CD8-positive, alpha-beta memory T cell (primary cell): ENCODE measurements around the gene CEP68. TPM values are rescaled to one million over a fixed set of nuclear protein-coding genes. Genes with fewer than 3 reads are reported as not detected.

Source experiments
- CTCF ChIA-PET: fragments of 350-600 bp; sonication (Branson Sonifier 250); formaldehyde crosslinking; loops from one replicate; lab custom pipeline; 2021; ENCODE audit warnings: antibody characterized with exemption; lab: Charles Lee
- POLR2A ChIA-PET: fragments of 350-600 bp; sonication (Branson Sonifier 250); formaldehyde crosslinking; loops from one replicate; lab custom pipeline; 2021; ENCODE audit warnings: antibody characterized with exemption; lab: Charles Lee
- DNase-seq, 5 donors: peaks; one replicate each; pipeline versions ENCODE4 v3.0.0 to v3.0.0-alpha.2; 2020 to 2022; ENCODE audit warnings: mixed read lengths in 1 of 5
- H3K27ac ChIP-seq: one replicate; pipeline ENCODE4 v1.7.0; 2013; ENCODE audit warnings: low read depth, mild to moderate bottlenecking, low read length, moderate library complexity
- H3K27me3 ChIP-seq: 2 replicates; pipeline ENCODE4 v1.7.0; 2013; ENCODE audit warnings: low read length, mild to moderate bottlenecking; ENCODE audit not compliant: insufficient read depth, poor library complexity, severe bottlenecking
- H3K36me3 ChIP-seq: 2 replicates; pipeline ENCODE4 v1.7.0; 2013; ENCODE audit warnings: mild to moderate bottlenecking, low read length, moderate library complexity; ENCODE audit not compliant: insufficient read depth
- H3K4me1 ChIP-seq: 2 replicates; pipeline ENCODE4 v1.7.0; 2013; ENCODE audit warnings: mild to moderate bottlenecking, low read length, moderate library complexity; ENCODE audit not compliant: insufficient read depth
- H3K4me3 ChIP-seq: 2 replicates; pipeline ENCODE4 v1.7.0; 2013; ENCODE audit warnings: mild to moderate bottlenecking, low read length
- H3K9me3 ChIP-seq: 2 replicates; pipeline ENCODE4 v1.7.0; 2013; ENCODE audit warnings: mild to moderate bottlenecking, low read length
- H3K27ac Mint-ChIP-seq, 8 donors: one replicate each; pipeline ENCODE4 v1.8.0; 2020 to 2021; ENCODE audit warnings: mixed read lengths in 8 of 8, mild to moderate bottlenecking in 6 of 8, inconsistent platforms in 3 of 8, moderate library complexity in 3 of 8
- H3K27me3 Mint-ChIP-seq, 2 donors: one replicate each; pipeline ENCODE4 v1.8.0; 2020 to 2021; ENCODE audit warnings: mixed read lengths in 2 of 2, mild to moderate bottlenecking in 1 of 2, moderate library complexity in 1 of 2
- H3K36me3 Mint-ChIP-seq, 3 donors: one replicate each; pipeline ENCODE4 v1.8.0; 2020 to 2021; ENCODE audit warnings: mixed read lengths in 3 of 3, inconsistent platforms in 1 of 3, mild to moderate bottlenecking in 1 of 3
- H3K4me1 Mint-ChIP-seq, 3 donors: one replicate each; pipeline ENCODE4 v1.8.0; 2020 to 2021; ENCODE audit warnings: mixed read lengths in 3 of 3, inconsistent platforms in 1 of 3, mild to moderate bottlenecking in 1 of 3
- H3K4me3 Mint-ChIP-seq, 7 donors: one replicate each; pipeline ENCODE4 v1.8.0; 2020 to 2021; ENCODE audit warnings: mixed read lengths in 7 of 7, mild to moderate bottlenecking in 6 of 7, moderate library complexity in 4 of 7, inconsistent platforms in 2 of 7
- H3K9me3 Mint-ChIP-seq, 5 donors: one replicate each; pipeline ENCODE4 v1.8.0; 2020 to 2022; ENCODE audit warnings: mixed read lengths in 5 of 5, mild to moderate bottlenecking in 3 of 5, moderate library complexity in 2 of 5, inconsistent platforms in 1 of 5
- polyA plus RNA-seq: library from polyadenylated mRNA; unstranded; fragments of 300-500 nt; fragmentation: Illumina TruSeq; gene quantifications from one replicate; pipeline ENCODE4 v1.2.3, GENCODE V29; 2021
- total RNA-seq, 2 experiments: library from RNA; stranded (reverse); gene quantifications; one replicate each; pipeline ENCODE4 v1.2.3, GENCODE V29; 2021

CEP68 gene
- total and polyA plus RNA-seq, 3 experiments from 2014 or later, result 7.2 to 24.7 (median 7.4) TPM

DNA sequence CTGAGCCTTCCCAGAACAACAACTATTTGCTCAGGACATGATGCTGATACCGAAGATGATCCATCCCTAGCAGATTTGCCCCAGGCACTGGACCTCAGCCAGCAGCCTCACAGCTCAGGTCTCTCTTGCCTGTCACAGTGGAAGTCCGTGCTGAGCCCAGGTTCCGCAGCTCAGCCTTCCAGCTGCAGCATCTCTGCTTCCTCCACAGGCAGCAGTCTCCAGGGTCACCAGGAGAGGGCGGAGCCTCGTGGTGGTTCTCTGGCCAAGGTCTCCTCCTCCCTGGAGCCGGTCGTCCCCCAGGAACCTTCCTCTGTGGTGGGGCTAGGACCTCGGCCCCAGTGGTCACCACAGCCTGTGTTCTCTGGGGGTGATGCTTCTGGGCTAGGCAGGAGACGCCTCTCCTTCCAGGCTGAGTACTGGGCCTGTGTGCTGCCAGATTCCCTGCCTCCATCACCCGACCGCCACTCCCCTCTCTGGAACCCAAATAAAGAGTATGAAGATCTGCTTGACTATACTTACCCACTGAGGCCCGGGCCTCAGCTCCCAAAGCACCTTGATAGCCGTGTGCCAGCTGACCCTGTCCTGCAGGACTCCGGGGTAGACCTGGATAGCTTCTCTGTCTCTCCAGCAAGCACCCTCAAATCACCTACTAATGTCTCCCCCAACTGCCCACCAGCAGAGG is 15.4 kb downstream of the CEP68 start:
- peak overlapping the region in 1 of 7 donors; percentile 23 for H3K4me3 Mint-ChIP-seq
- Histone ChIP-seq H3K9me3 (no peaks in the 10 kb centered on the region), H3K36me3 (peaks cover 38% of the 10 kb centered on the region), H3K27ac (no peak overlapping the region), H3K4me1 (peaks cover 13% of the 10 kb centered on the region), H3K27me3 (no peaks in the 10 kb centered on the region), H3K4me3 (no peak overlapping the region)
- H3K36me3 Mint-ChIP-seq, result peaks cover 0 to 72% (median 2%) of the 10 kb centered on the region in 3 donors
- ChIA-PET CTCF (interaction anchor here (0.9 to 1.5 kb wide), 2 partner anchors 10 to 16 kb away, joined by 3 read pairs; partner anchors contain the start of gene CEP68), POLR2A (interaction anchor here (0.8 to 1.6 kb wide), 2 partner anchors 50 to 58 kb away, joined by 3 to 14 read pairs; partner anchors contain the start of gene RAB1A)
- H3K27me3 Mint-ChIP-seq, result no peaks in the 10 kb centered on the region
- no peaks in the 10 kb centered on the region for H3K9me3 Mint-ChIP-seq
- DNase-seq, result no peak
- H3K27ac Mint-ChIP-seq, result peak overlapping the region in 4 of 8 donors; percentile 8 to 81 (median 42)
- H3K4me1 Mint-ChIP-seq, result peaks cover 19 to 34% (median 20%) of the 10 kb centered on the region in 3 donors

DNA sequence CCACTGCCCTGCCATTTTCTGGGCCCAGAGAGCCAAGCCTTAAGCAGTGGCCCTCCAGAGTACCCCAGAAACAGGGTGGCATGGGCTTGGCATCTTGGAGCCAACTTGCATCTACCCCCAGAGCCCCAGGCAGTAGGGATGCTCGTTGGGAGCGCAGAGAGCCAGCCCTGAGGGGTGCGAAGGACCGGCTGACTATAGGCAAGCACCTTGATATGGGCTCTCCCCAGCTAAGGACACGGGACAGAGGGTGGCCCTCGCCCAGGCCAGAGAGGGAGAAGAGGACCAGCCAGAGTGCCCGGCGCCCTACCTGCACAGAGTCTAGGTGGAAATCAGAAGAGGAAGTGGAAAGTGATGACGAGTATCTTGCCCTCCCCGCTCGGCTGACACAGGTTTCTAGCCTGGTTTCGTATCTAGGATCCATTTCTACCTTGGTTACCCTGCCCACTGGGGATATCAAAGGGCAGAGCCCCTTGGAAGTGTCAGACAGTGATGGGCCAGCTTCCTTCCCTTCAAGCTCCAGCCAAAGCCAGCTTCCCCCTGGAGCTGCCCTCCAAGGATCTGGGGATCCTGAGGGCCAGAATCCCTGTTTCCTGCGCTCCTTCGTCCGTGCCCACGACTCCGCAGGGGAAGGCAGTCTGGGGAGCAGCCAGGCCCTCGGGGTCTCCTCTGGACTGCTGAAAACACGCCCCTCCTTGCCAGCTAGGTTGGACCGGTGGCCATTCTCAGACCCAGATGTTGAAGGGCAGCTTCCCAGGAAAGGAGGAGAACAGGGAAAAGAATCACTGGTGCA is 16.2 kb downstream of the CEP68 start:
- POLR2A ChIA-PET, result interaction anchor here (0.8 to 1.6 kb wide), 2 partner anchors 50 to 58 kb away, joined by 3 to 14 read pairs; partner anchors contain the start of gene RAB1A
- DNase-seq, result no peak
- Mint-ChIP-seq H3K27ac (peak overlapping the region in 4 of 8 donors; percentile 17 to 84 (median 58)), H3K4me1 (peaks cover 12 to 26% (median 14%) of the 10 kb centered on the region in 3 donors), H3K36me3 (peaks cover 0 to 75% (median 2%) of the 10 kb centered on the region in 3 donors), H3K27me3 (no peaks in the 10 kb centered on the region), H3K4me3 (no peak overlapping the region), H3K9me3 (no peaks in the 10 kb centered on the region)
- Histone ChIP-seq H3K27me3 (no peaks in the 10 kb centered on the region), H3K4me3 (no peak overlapping the region), H3K4me1 (peaks cover 8% of the 10 kb centered on the region), H3K36me3 (peaks cover 38% of the 10 kb centered on the region), H3K9me3 (no peaks in the 10 kb centered on the region), H3K27ac (no peak overlapping the region)
- CTCF ChIA-PET, result interaction anchor here (0.9 to 1.5 kb wide), 3 partner anchors 10 to 17 kb away, joined by 3 to 4 read pairs (median 3); partner anchors contain the start of gene CEP68

DNA sequence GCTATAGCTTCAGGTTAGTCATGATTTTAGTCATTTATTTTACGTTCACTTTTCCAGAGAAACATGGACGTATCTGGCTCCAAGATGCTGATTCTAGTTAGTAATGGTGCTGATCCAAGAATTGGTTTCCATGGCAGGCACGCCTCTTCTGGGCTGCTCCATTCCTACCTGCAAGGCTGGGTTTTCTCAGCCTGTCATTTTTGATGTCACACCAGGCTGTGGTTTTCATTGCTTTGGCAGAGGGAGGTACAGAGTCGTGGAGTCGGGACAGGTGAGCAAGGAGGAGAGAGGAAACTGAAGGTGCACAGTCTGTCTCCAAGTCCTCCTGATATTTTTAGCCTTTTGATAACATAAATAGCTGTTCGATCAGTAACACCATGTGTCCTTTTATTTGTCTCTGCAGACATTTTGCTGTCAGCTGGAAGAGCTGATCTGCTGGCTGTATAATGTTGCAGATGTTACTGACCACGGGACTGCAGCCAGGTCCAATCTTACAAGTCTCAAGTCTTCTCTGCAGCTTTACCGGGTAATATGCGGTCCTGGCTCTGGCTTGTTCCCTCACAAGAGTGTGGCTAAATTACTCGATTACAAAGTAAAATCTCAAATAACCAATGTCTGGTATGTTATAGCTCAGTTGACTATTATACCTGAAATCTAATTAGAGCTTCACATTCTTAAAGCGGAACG is 17.8 kb downstream of the CEP68 start:
- no peaks in the 10 kb centered on the region for H3K27me3 Mint-ChIP-seq
- ChIA-PET CTCF (interaction anchor here (1.4 kb wide), 1 partner anchor 56 kb away, joined by 6 read pairs; the partner anchor contains the start of gene RAB1A), POLR2A (interaction anchor here (0.7 to 1.3 kb wide), 2 partner anchors 26 to 56 kb away, joined by 3 to 4 read pairs; partner anchors contain the start of gene RAB1A)
- H3K4me3 Mint-ChIP-seq, result no peak overlapping the region
- H3K9me3 Mint-ChIP-seq, result no peaks in the 10 kb centered on the region
- H3K4me1 Mint-ChIP-seq, result peaks cover 0 to 15% (median 3%) of the 10 kb centered on the region in 3 donors
- no peak overlapping the region for H3K4me3 ChIP-seq
- H3K36me3 ChIP-seq, result peaks cover 38% of the 10 kb centered on the region
- H3K27ac Mint-ChIP-seq, result peak overlapping the region in 4 of 8 donors; percentile 4 to 21 (median 14)
- H3K27ac ChIP-seq, result no peak overlapping the region
- no peak for DNase-seq
- no peaks in the 10 kb centered on the region for H3K4me1 ChIP-seq
- H3K27me3 ChIP-seq, result no peaks in the 10 kb centered on the region
- H3K36me3 Mint-ChIP-seq, result peaks cover 0 to 87% (median 2%) of the 10 kb centered on the region in 3 donors
- no peaks in the 10 kb centered on the region for H3K9me3 ChIP-seq

DNA sequence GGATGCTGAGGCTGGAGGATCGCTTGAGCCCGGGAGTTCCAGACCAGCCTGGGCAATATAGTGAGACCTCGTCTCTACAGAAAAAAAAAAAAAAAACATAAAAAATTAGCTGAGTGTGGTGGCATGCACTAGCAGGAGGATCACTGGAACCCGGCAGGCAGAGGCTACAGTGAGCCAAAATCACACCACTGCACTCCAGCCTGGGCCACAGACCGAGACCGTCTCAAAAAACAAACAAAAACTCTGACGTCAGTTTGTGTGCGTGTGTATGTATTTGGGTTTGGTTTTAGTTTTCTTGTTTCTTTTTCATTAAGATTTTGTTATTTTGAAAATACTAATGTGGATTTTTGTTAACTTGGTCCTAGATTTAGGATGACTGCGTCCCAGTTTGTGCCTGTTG is 19.0 kb downstream of the CEP68 start:
- Histone ChIP-seq H3K9me3 (no peaks in the 10 kb centered on the region), H3K4me3 (no peak overlapping the region), H3K27ac (peak overlapping the region; percentile 43), H3K36me3 (peaks cover 33% of the 10 kb centered on the region), H3K27me3 (no peaks in the 10 kb centered on the region), H3K4me1 (no peaks in the 10 kb centered on the region)
- Mint-ChIP-seq H3K9me3 (no peaks in the 10 kb centered on the region), H3K36me3 (peaks cover 0 to 88% (median 4%) of the 10 kb centered on the region in 3 donors), H3K27me3 (no peaks in the 10 kb centered on the region), H3K4me1 (peaks cover 0 to 15% (median 3%) of the 10 kb centered on the region in 3 donors), H3K27ac (peak overlapping the region in 2 of 8 donors; percentile 22 to 83), H3K4me3 (no peak overlapping the region)
- no peak for DNase-seq
- POLR2A ChIA-PET, result interaction anchor here (1.3 kb wide), 1 partner anchor 55 kb away, joined by 4 read pairs; the partner anchor contains the start of gene RAB1A
- CTCF ChIA-PET, result no interaction called here

DNA sequence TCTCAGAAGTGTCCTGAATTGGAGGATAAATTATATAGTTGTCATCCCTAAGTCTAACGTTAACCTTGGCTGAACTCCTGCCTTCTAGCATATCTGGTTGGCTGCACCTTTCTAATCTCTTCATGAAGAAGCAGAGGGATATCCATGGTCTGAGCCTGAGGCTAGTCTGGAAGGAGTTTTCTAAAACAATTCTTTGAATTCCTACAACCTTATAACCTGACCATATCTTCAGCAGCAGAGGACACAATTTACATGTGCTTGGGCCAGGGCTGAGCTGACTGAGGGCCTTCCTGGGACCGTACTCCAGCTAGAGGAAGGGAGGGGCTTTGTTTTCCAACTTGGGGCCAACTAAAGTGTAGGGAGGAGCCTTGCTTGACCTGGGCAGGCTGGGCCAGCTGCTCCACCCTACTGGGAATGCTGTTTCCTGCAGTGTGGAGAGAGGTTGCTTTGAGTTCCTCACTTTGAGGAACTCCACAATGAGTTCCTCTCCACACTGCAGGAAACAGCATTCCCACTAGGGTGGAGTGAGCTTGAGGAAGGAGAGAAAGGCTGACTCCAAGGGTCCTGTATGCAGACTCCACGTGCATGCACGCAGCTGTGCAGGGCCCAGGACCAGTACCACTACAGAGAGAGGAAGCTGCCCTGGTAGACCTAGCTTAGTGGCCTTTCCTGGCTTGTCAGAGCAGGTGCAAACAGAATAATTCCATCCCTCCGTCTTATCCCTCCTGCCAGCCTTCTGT is 19.6 kb downstream of the CEP68 start:
- ChIA-PET POLR2A (no interaction called here), CTCF (interaction anchor here (1.2 kb wide), 1 partner anchor 11 kb away, joined by 3 read pairs; no protein-coding TSS in a partner anchor)
- H3K4me1 ChIP-seq, result no peaks in the 10 kb centered on the region
- H3K9me3 ChIP-seq, result no peaks in the 10 kb centered on the region
- peaks cover 0 to 12% (median 1%) of the 10 kb centered on the region in 3 donors for H3K4me1 Mint-ChIP-seq
- no peak for DNase-seq
- no peak overlapping the region for H3K4me3 Mint-ChIP-seq
- H3K36me3 Mint-ChIP-seq, result peaks cover 0 to 86% (median 6%) of the 10 kb centered on the region in 3 donors
- H3K4me3 ChIP-seq, result no peak overlapping the region
- H3K27ac ChIP-seq, result peak overlapping the region; percentile 43
- no peaks in the 10 kb centered on the region for H3K27me3 ChIP-seq
- peaks cover 28% of the 10 kb centered on the region for H3K36me3 ChIP-seq
- H3K27me3 Mint-ChIP-seq, result no peaks in the 10 kb centered on the region
- no peaks in the 10 kb centered on the region for H3K9me3 Mint-ChIP-seq
- peak overlapping the region in 4 of 8 donors; percentile 53 to 83 (median 74) for H3K27ac Mint-ChIP-seq

DNA sequence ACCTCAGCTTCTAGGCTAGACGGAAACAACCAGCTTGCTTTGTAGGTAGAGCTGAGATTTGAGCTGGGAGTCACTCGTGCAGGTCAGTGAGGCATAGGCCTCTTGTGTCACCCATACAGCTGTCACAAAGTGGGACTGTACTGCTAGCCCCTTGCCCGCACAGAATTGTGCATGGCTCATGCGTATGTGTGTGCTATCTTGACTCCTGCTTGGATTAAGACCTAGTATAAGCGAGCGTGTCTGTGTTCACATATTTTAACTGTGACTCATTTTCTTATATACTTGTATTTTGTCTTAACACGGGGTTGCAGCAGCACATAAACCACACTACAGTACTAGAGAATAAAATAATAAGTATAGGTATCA is 20.1 kb downstream of the CEP68 start:
- H3K4me3 ChIP-seq, result no peak overlapping the region
- CTCF ChIA-PET, result interaction anchor here (1.2 kb wide), 1 partner anchor 12 kb away, joined by 3 read pairs; no protein-coding TSS in a partner anchor
- Mint-ChIP-seq H3K27ac (peak overlapping the region in 2 of 8 donors; percentile 10 to 33), H3K4me1 (peaks cover 0 to 12% (median 1%) of the 10 kb centered on the region in 3 donors), H3K4me3 (no peak overlapping the region), H3K27me3 (no peaks in the 10 kb centered on the region), H3K9me3 (no peaks in the 10 kb centered on the region), H3K36me3 (peaks cover 0 to 84% (median 6%) of the 10 kb centered on the region in 3 donors)
- no peaks in the 10 kb centered on the region for H3K9me3 ChIP-seq
- H3K27ac ChIP-seq, result no peak overlapping the region
- no peaks in the 10 kb centered on the region for H3K4me1 ChIP-seq
- H3K27me3 ChIP-seq, result no peaks in the 10 kb centered on the region
- DNase-seq, result no peak
- POLR2A ChIA-PET, result no interaction called here
- H3K36me3 ChIP-seq, result peaks cover 23% of the 10 kb centered on the region

DNA sequence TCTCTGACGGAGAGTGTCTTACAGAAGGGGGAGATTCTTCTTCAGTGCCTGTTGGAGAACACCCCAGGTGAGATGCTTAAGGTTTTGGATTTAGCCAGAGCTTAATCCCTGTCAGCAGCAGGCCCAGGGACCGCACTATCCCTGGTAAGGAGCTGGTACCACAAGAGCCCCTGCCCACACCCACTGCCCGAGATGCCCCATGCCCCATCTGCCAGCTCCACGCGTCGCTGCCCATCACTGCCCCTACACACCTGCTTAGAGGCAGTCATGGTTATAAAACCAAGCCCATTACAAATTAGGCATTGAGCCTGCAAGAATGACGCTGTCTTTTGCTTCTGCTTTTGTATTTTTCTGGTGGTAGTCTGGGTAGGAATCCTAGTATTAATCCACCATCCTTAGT is 21.7 kb downstream of the CEP68 start:
- Mint-ChIP-seq H3K36me3 (peaks cover 0 to 84% (median 8%) of the 10 kb centered on the region in 3 donors), H3K4me1 (peaks cover 0 to 17% (median 1%) of the 10 kb centered on the region in 3 donors), H3K27ac (peak overlapping the region in 4 of 8 donors; percentile 7 to 53 (median 16)), H3K4me3 (no peak overlapping the region), H3K27me3 (no peaks in the 10 kb centered on the region), H3K9me3 (no peaks in the 10 kb centered on the region)
- Histone ChIP-seq H3K9me3 (no peaks in the 10 kb centered on the region), H3K27ac (no peak overlapping the region), H3K27me3 (no peaks in the 10 kb centered on the region), H3K4me1 (no peaks in the 10 kb centered on the region), H3K4me3 (no peak overlapping the region), H3K36me3 (peaks cover 15% of the 10 kb centered on the region)
- CTCF ChIA-PET, result interaction anchor here (1.3 kb wide), 1 partner anchor 10 kb away, joined by 3 read pairs; no protein-coding TSS in a partner anchor
- POLR2A ChIA-PET, result no interaction called here
- DNase-seq, result no peak
